ENCODE results near the gene KYAT1.

KYAT1 gene

DNA sequence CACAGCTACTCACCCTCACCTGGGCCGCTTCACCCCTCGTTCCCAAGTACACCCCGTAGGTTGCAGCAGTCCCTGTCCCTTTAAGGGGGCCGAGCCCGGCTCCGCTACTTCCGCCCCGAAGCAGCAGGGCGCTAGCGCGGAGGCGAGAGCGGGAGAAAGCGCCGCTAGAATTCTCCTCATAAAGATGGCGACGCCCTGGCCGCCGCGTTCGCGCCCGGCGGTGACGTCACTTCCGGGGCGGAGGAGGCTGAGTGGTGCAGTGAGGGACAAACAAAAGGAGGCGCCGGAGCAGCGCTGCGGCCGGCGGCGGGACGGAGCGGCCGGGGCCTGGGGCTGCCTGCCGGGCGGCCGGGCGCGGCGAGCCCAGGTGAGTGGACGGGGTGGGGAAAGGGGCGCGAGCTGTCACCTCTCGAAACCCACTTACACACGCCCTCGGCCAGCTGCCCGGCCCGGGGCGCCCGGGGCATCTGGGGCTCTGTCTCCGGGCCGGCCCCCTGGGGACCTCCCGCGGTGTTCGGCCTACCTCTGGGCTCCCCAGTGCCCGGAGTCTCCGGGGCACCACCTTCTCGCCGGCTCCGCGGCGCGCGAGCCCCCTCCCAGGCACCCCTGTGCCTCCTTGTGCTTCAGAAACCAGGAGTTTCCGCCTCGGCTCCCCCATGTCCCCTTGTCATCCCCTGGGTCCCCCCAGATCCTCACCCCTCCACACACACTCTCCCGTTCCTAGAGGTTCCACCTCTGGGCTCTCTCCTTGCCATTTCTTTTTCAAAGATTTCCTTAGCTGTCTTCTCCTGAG, at the start of gene KYAT1, which contains the start of gene LRRC8A:
Gene KYAT1 (minus strand): TSS at position 67 of the 793 bp plus-strand sequence. CDS start 36,545 bp downstream, outside the sequence.
Gene LRRC8A (plus strand): TSS at position 250 of the 793 bp plus-strand sequence. CDS start 25,032 bp downstream, outside the sequence.
- in situ Hi-C loops (cut with MboI; ENCODE audit: low pct_unique_long_range_greater_than_20kb, low sequenced_read_pairs, unreplicated experiment) = no loop called here
- peak; percentile 97 for DNase-seq (ENCODE audit: low spot score)
- TF ChIP-seq, protein P1, sequence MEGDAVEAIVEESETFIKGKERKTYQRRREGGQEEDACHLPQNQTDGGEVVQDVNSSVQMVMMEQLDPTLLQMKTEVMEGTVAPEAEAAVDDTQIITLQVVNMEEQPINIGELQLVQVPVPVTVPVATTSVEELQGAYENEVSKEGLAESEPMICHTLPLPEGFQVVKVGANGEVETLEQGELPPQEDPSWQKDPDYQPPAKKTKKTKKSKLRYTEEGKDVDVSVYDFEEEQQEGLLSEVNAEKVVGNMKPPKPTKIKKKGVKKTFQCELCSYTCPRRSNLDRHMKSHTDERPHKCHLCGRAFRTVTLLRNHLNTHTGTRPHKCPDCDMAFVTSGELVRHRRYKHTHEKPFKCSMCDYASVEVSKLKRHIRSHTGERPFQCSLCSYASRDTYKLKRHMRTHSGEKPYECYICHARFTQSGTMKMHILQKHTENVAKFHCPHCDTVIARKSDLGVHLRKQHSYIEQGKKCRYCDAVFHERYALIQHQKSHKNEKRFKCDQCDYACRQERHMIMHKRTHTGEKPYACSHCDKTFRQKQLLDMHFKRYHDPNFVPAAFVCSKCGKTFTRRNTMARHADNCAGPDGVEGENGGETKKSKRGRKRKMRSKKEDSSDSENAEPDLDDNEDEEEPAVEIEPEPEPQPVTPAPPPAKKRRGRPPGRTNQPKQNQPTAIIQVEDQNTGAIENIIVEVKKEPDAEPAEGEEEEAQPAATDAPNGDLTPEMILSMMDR (IDR thresholded peaks at IDR 0.05; ENCODE audit: extremely low read depth, insufficient read depth, missing control alignments) = peak; percentile 0

DNA sequence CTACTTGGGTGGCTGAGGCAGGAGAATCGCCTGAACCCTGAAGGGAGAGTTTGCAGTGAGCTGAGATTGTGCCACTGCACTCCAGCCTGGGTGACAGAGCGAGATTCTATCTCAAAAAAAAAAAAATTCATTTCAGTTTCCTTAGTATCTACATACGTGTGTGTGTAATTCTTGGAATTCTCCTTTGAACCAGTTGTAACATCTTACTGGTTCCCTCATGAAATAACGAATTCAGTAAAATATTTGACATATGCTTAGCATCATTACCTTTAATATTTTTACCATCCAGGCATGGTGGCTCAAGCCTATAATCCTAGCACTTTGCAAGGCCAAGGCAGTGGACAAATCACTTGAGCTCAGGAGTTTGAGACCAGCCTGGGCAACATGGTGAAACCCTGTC, 47.8 kb upstream of the KYAT1 start:
- DNase-seq (ENCODE audit: low spot score) = no peak
- TF ChIP-seq, protein P1 (IDR thresholded peaks at IDR 0.05; ENCODE audit: extremely low read depth, insufficient read depth, missing control alignments) = no peak
- in situ Hi-C loops (cut with MboI; ENCODE audit: low pct_unique_long_range_greater_than_20kb, low sequenced_read_pairs, unreplicated experiment) = no loop called here

DNA sequence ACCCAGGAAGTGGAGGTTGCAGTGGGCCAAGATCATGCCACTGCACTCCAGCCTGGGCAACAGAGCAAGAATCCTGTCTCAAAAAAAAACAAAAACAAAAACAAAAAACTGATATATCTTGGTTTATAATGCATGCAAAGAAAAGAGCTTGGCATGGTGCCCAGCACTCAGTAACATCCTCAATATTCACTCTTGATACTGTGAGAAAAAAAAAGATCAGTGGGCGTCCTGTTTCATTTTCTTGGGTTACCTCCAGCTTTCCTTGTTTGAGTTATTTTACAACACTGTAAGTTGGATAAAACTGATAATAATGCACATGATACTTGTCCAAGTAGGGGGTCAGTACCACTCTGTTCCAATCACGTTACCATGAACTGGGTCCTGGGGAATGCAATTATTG, 46.9 kb upstream of the KYAT1 start:
- TF ChIP-seq, protein P1 (IDR thresholded peaks at IDR 0.05; ENCODE audit: extremely low read depth, insufficient read depth, missing control alignments) = no peak
- no peak for DNase-seq (ENCODE audit: low spot score)
- in situ Hi-C loops (cut with MboI; ENCODE audit: low pct_unique_long_range_greater_than_20kb, low sequenced_read_pairs, unreplicated experiment) = no loop called here

DNA sequence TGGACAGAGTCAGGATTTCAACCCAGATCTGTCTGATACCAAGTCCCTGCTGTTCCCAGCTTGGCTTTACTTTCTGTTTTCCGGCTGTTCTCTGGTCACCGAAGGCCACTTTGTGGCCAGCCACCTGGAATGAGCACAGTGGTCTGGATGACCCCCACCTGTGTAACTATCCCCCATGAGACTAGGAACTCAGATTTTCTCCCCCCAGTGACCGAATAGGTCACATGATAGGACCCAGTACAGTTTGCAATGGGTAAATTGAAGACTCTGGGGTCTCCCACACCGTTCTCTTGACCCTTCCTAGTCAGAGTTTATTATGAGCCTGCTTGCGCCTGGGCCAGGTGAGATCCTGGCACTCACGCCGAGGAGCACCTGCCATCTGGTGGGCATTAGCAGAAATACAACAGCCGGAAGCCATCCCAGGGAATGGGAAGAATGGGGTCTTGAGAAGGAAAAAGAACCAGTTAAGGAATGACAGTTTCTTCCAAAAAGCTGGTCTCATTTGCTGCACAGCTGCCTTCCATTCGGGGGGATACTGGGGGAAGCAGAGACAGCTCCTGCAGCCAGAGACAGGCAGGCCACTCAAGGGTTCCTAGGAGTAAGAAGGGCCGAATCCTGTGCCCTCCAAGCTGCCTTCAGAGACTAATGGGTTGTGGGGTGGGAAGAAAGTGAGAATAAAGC, 46.1 kb upstream of the KYAT1 start:
- DNase-seq (ENCODE audit: low spot score) = peak; percentile 77
- in situ Hi-C loops (cut with MboI; ENCODE audit: low pct_unique_long_range_greater_than_20kb, low sequenced_read_pairs, unreplicated experiment) = no loop called here
- TF ChIP-seq, protein P1 (IDR thresholded peaks at IDR 0.05; ENCODE audit: extremely low read depth, insufficient read depth, missing control alignments) = peak; percentile 87

DNA sequence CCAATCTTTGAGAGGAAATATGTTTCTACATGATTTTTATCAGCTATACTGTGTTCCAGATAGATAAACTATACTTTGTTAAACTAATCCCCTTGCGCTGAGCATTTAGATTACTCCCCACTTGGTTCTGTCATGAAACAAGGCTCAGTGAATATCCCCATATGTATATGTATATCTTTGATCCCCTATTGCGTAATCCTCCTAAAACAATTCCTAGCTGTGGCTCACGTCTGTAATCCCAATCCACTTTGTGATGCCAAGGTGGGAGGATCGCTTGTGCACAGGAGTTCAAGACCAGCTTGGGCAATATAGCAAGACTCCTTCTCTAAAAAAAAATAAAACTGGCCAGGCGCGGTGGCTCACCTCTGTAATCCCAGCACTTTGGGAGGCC, 41.7 kb upstream of the KYAT1 start:
- in situ Hi-C loops (cut with MboI; ENCODE audit: low pct_unique_long_range_greater_than_20kb, low sequenced_read_pairs, unreplicated experiment) = no loop called here
- TF ChIP-seq, protein P1 (IDR thresholded peaks at IDR 0.05; ENCODE audit: extremely low read depth, insufficient read depth, missing control alignments) = no peak
- no peak for DNase-seq (ENCODE audit: low spot score)

DNA sequence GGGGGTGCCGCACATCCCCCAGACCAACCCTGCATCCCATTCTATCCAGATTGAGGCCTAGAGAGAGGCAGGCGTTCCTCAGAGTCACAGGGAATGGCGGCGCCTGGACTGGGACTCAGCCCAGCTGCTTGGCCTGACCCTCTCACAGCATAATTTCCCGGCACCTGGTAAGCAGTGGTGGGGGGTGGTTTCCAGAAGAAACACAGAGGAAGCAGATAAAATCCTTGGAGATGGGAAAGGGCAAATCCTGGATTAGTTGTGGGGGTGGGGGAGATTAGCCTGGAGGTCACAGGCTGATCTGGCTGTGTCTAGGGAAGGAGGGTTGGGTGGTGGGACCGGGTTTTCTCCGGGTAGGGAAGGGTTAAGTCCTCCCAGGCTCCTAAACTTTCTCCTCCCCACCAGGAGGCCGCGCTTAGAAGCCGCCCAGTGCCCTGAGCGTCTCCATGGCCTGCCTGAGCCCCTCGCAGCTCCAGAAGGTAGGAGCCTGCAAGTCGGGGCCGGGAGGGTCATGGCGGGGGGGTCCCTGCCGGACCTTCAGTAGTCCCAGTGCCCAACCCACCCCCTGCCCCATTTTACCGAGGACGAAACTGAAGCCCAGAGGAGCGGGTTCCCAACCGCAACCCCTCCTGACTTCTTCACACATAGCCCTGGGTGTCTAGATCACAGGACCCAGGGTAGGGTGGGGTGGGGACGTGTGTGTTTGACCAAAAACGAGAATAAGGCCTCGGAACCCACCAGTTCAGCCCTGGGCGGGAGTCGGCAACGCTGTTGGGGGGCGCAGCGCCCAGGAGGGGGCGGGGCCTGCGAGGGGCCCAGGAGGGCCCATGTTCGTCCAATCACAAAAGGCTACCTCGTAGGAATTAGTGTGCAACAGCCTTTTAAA, 40.4 kb upstream of the KYAT1 start:
- TF ChIP-seq, protein P1 (IDR thresholded peaks at IDR 0.05; ENCODE audit: extremely low read depth, insufficient read depth, missing control alignments) = no peak
- no peak for DNase-seq (ENCODE audit: low spot score)
- in situ Hi-C loops (cut with MboI; ENCODE audit: low pct_unique_long_range_greater_than_20kb, low sequenced_read_pairs, unreplicated experiment) = no loop called here
